ENCODE data around the gene HSPE1. TPM values are rescaled to one million over a fixed set of nuclear protein-coding genes. Genes with fewer than 3 reads are reported as not detected.

The HSPE1 gene
- total and polyA plus RNA-seq, 2 donors from 2014 or later: 78.1 to 427 TPM

GRCh38 chr2:197454923-197455322, 45.3 kb upstream of the HSPE1 start:
- Histone ChIP-seq H3K9me3 (ENCODE audit: control insufficient read depth in 2 of 3, insufficient read depth in 1 of 3, low read length in 3 of 3) (no peaks in the 10 kb centered on the region), H3K27me3 (ENCODE audit: control insufficient read depth, insufficient read depth, low read length) (no peaks in the 10 kb centered on the region), H3K9ac (ENCODE audit: low read length in 3 of 3) (peak overlapping the region in 2 of 3 donors; percentile 69 to 100), H3K27ac (ENCODE audit: low read depth in 2 of 2, low read length in 2 of 2) (peak overlapping the region in 1 of 2 donors; percentile 1), H3K4me1 (ENCODE audit: control insufficient read depth in 2 of 3, insufficient read depth in 2 of 3, low read depth in 1 of 3, low read length in 3 of 3) (peaks cover 0 to 16% (median 15%) of the 10 kb centered on the region in 3 donors), H3K4me3 (ENCODE audit: low read length in 3 of 3) (peak overlapping the region in 2 of 3 donors; percentile 97 to 100), H3K36me3 (ENCODE audit: control insufficient read depth in 2 of 3, insufficient read depth in 3 of 3, low read length in 3 of 3) (peaks cover 0 to 3% (median 0%) of the 10 kb centered on the region in 3 donors)
- no peak for FAIRE-seq
- no peak for DNase-seq
- TF ChIP-seq CTCF (IDR thresholded peaks at IDR 0.05; ENCODE audit: borderline replicate concordance, extremely low read depth, insufficient read depth): no peak
- intact Hi-C loops (cut with DNase I): no loop called here

- no peak for TF ChIP-seq CTCF (IDR thresholded peaks at IDR 0.05; ENCODE audit: borderline replicate concordance, extremely low read depth, insufficient read depth)
- peak overlapping the region in 1 of 3 donors; percentile 100 for H3K4me3 ChIP-seq (ENCODE audit: low read length in 3 of 3)
- FAIRE-seq: no peak
- intact Hi-C loops (cut with DNase I): no loop called here
- H3K4me1 ChIP-seq (ENCODE audit: control insufficient read depth in 2 of 3, insufficient read depth in 2 of 3, low read depth in 1 of 3, low read length in 3 of 3): peaks cover 0 to 16% (median 15%) of the 10 kb centered on the region in 3 donors
- H3K27me3 ChIP-seq (ENCODE audit: control insufficient read depth, insufficient read depth, low read length): no peaks in the 10 kb centered on the region
- H3K36me3 ChIP-seq (ENCODE audit: control insufficient read depth in 2 of 3, insufficient read depth in 3 of 3, low read length in 3 of 3): peaks cover 0 to 4% (median 0%) of the 10 kb centered on the region in 3 donors
- no peaks in the 10 kb centered on the region for H3K9me3 ChIP-seq (ENCODE audit: control insufficient read depth in 2 of 3, insufficient read depth in 1 of 3, low read length in 3 of 3)
- no peak for DNase-seq
- no peak overlapping the region for H3K27ac ChIP-seq (ENCODE audit: low read depth in 2 of 2, low read length in 2 of 2)
- no peak overlapping the region for H3K9ac ChIP-seq (ENCODE audit: low read length in 3 of 3)
These were observed 44.8 kb upstream of the HSPE1 start for GRCh38 chr2:197455428-197455827.

GRCh38 chr2:197460649-197461048, 39.5 kb upstream of the HSPE1 start:
- intact Hi-C loops (cut with DNase I): no loop called here
- Histone ChIP-seq H3K9ac (ENCODE audit: low read length in 3 of 3) (no peak overlapping the region), H3K9me3 (ENCODE audit: control insufficient read depth in 2 of 3, insufficient read depth in 1 of 3, low read length in 3 of 3) (no peaks in the 10 kb centered on the region), H3K27me3 (ENCODE audit: control insufficient read depth, insufficient read depth, low read length) (no peaks in the 10 kb centered on the region), H3K36me3 (ENCODE audit: control insufficient read depth in 2 of 3, insufficient read depth in 3 of 3, low read length in 3 of 3) (peaks cover 2 to 16% (median 13%) of the 10 kb centered on the region in 3 donors), H3K27ac (ENCODE audit: low read depth in 2 of 2, low read length in 2 of 2) (no peak overlapping the region), H3K4me3 (ENCODE audit: low read length in 3 of 3) (no peak overlapping the region), H3K4me1 (ENCODE audit: control insufficient read depth in 2 of 3, insufficient read depth in 2 of 3, low read depth in 1 of 3, low read length in 3 of 3) (peaks cover 0 to 2% (median 0%) of the 10 kb centered on the region in 3 donors)
- FAIRE-seq (no peak), DNase-seq (no peak)
- no peak for TF ChIP-seq CTCF (IDR thresholded peaks at IDR 0.05; ENCODE audit: borderline replicate concordance, extremely low read depth, insufficient read depth)

- no peaks in the 10 kb centered on the region for H3K9me3 ChIP-seq (ENCODE audit: control insufficient read depth in 2 of 3, insufficient read depth in 1 of 3, low read length in 3 of 3)
- FAIRE-seq (no peak), DNase-seq (no peak)
- H3K27me3 ChIP-seq (ENCODE audit: control insufficient read depth, insufficient read depth, low read length): no peaks in the 10 kb centered on the region
- TF ChIP-seq CTCF (IDR thresholded peaks at IDR 0.05; ENCODE audit: borderline replicate concordance, extremely low read depth, insufficient read depth): no peak
- H3K36me3 ChIP-seq (ENCODE audit: control insufficient read depth in 2 of 3, insufficient read depth in 3 of 3, low read length in 3 of 3): peaks cover 2 to 16% (median 14%) of the 10 kb centered on the region in 3 donors
- no peak overlapping the region for H3K4me3 ChIP-seq (ENCODE audit: low read length in 3 of 3)
- no peak overlapping the region for H3K9ac ChIP-seq (ENCODE audit: low read length in 3 of 3)
- H3K27ac ChIP-seq (ENCODE audit: low read depth in 2 of 2, low read length in 2 of 2): no peak overlapping the region
- intact Hi-C loops (cut with DNase I): no loop called here
- peaks cover 0 to 2% (median 0%) of the 10 kb centered on the region in 3 donors for H3K4me1 ChIP-seq (ENCODE audit: control insufficient read depth in 2 of 3, insufficient read depth in 2 of 3, low read depth in 1 of 3, low read length in 3 of 3)
These were observed 39.1 kb upstream of the HSPE1 start for GRCh38 chr2:197461057-197461456.
